ENCODE measurements around the gene STK17A.

DNA sequence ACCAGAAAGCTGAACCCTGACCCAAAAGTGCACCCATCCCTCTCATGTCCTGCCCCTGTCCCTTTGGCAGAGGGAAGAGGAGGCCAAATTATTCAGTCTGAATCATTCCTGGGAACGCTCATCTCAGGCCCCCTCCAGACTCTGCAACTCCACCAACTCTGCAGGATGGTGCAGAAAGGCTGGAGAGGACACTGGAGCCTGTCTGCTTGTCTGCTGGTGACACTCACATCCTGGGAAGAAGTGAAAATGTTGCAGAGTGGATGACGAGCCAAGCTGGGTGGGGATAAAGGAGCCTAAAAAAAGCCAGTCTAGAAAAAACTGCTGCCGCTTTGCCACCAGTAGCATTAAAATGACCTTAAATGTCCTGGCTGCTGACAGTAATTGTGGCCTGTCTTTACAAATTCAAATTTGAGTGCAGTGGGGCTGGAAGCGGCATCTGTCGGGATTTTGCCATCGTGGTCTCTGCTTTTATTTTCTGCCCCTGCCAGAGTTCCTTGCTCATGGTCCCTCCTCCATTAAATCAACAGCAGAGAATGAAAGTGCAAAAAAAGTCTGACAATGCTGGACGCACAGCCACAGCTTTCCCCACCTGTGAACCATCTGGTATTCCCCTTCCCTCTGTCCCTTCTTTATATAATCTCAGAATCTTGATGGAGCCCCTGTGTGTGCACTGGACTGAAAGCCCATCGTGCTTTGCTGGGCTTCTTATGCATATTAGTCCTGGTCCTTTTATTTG lies 63.9 kb downstream of the STK17A start:
- TF ChIP-seq, protein P1, sequence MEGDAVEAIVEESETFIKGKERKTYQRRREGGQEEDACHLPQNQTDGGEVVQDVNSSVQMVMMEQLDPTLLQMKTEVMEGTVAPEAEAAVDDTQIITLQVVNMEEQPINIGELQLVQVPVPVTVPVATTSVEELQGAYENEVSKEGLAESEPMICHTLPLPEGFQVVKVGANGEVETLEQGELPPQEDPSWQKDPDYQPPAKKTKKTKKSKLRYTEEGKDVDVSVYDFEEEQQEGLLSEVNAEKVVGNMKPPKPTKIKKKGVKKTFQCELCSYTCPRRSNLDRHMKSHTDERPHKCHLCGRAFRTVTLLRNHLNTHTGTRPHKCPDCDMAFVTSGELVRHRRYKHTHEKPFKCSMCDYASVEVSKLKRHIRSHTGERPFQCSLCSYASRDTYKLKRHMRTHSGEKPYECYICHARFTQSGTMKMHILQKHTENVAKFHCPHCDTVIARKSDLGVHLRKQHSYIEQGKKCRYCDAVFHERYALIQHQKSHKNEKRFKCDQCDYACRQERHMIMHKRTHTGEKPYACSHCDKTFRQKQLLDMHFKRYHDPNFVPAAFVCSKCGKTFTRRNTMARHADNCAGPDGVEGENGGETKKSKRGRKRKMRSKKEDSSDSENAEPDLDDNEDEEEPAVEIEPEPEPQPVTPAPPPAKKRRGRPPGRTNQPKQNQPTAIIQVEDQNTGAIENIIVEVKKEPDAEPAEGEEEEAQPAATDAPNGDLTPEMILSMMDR (IDR thresholded peaks at IDR 0.05), result no peak
- no peak for TF ChIP-seq SIN3A (IDR thresholded peaks at IDR 0.05; ENCODE audit: borderline replicate concordance, insufficient read depth, low read depth, low read length)
- no peak for TF ChIP-seq POLR2AphosphoS5 (IDR thresholded peaks at IDR 0.05; ENCODE audit: low read depth, low read length)
- TF ChIP-seq, protein P2, sequence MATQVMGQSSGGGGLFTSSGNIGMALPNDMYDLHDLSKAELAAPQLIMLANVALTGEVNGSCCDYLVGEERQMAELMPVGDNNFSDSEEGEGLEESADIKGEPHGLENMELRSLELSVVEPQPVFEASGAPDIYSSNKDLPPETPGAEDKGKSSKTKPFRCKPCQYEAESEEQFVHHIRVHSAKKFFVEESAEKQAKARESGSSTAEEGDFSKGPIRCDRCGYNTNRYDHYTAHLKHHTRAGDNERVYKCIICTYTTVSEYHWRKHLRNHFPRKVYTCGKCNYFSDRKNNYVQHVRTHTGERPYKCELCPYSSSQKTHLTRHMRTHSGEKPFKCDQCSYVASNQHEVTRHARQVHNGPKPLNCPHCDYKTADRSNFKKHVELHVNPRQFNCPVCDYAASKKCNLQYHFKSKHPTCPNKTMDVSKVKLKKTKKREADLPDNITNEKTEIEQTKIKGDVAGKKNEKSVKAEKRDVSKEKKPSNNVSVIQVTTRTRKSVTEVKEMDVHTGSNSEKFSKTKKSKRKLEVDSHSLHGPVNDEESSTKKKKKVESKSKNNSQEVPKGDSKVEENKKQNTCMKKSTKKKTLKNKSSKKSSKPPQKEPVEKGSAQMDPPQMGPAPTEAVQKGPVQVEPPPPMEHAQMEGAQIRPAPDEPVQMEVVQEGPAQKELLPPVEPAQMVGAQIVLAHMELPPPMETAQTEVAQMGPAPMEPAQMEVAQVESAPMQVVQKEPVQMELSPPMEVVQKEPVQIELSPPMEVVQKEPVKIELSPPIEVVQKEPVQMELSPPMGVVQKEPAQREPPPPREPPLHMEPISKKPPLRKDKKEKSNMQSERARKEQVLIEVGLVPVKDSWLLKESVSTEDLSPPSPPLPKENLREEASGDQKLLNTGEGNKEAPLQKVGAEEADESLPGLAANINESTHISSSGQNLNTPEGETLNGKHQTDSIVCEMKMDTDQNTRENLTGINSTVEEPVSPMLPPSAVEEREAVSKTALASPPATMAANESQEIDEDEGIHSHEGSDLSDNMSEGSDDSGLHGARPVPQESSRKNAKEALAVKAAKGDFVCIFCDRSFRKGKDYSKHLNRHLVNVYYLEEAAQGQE (IDR thresholded peaks at IDR 0.05; ENCODE audit: insufficient read depth in 1 of 2, low read depth in 2 of 2, low read length in 1 of 2), result no peak
- no peak for TF ChIP-seq TCF7L2 (IDR thresholded peaks at IDR 0.05; ENCODE audit: low read depth, low read length)
